DND-41 (cell line): ENCODE results near the gene LILRB3.
"Not testable (repeated sequence)": the region's sequence is repeated elsewhere in the genome, so short reads cannot be mapped to it uniquely, and the experiment has no call there.

Experiments
- ATAC-seq: fragments of 200-7000 bp; cut with Tn5 transposase; 3 replicates; pipeline ENCODE4 v1.9.1; 2021; ENCODE audit warnings: low read depth; ENCODE audit not compliant: insufficient read depth
- DNase-seq: peaks from one replicate; pipeline ENCODE4 v3.0.0-alpha.2; 2020
- H2AFZ ChIP-seq: 2 replicates; pipeline ENCODE4 v1.6.0; 2012; ENCODE audit warnings: low read depth, low read length
- H3K27ac ChIP-seq: 2 replicates; pipeline ENCODE4 v1.5.1; 2012; ENCODE audit warnings: low read length, inconsistent platforms
- H3K27me3 ChIP-seq: fragments of 200-600 bp; sonication (generic); 2 replicates; pipeline ENCODE4 v1.6.0; 2012; ENCODE audit warnings: low read length, mild to moderate bottlenecking, inconsistent platforms; ENCODE audit not compliant: insufficient read depth, poor library complexity
- H3K36me3 ChIP-seq: 2 replicates; pipeline ENCODE4 v1.5.1; 2012; ENCODE audit warnings: low read length, inconsistent platforms; ENCODE audit not compliant: insufficient read depth
- H3K4me1 ChIP-seq: 2 replicates; pipeline ENCODE4 v1.5.1; 2012; ENCODE audit warnings: mild to moderate bottlenecking, low read length; ENCODE audit not compliant: insufficient read depth
- H3K4me2 ChIP-seq: 2 replicates; pipeline ENCODE4 v1.6.0; 2012; ENCODE audit warnings: mild to moderate bottlenecking, moderate library complexity, low read length, inconsistent platforms; ENCODE audit not compliant: insufficient read depth
- H3K4me3 ChIP-seq, 2 experiments: fragments of 200-600 bp in 1 of 2; shearing (Covaris generic) in 1 of 2; 2 replicates each; pipeline ENCODE4 v1.5.1; 2012 to 2016; ENCODE audit warnings: inconsistent platforms in 2 of 2, low read length in 2 of 2, mild to moderate bottlenecking in 2 of 2, low read depth in 1 of 2, moderate library complexity in 1 of 2
- H3K79me2 ChIP-seq: 2 replicates; pipeline ENCODE4 v1.6.0; 2012; ENCODE audit warnings: low read length, inconsistent platforms; ENCODE audit not compliant: insufficient read depth
- H3K9ac ChIP-seq: 2 replicates; pipeline ENCODE4 v1.6.0; 2012; ENCODE audit warnings: low read depth, mild to moderate bottlenecking, inconsistent platforms, low read length, moderate library complexity
- H3K9me3 ChIP-seq: 2 replicates; pipeline ENCODE4 v1.5.1; 2012; ENCODE audit warnings: low read length, moderate library complexity, mild to moderate bottlenecking, inconsistent platforms; ENCODE audit not compliant: insufficient read depth, severe bottlenecking
- H4K20me1 ChIP-seq: 2 replicates; pipeline ENCODE4 v1.6.0; 2012; ENCODE audit warnings: low read length; ENCODE audit not compliant: insufficient read depth
- CTCF ChIP-seq: IDR thresholded peaks from 2 replicates; pipeline ENCODE4 v1.5.1; 2012; ENCODE audit warnings: borderline replicate concordance, low read length, moderate library complexity, mild to moderate bottlenecking; ENCODE audit not compliant: poor library complexity, severe bottlenecking; ENCODE audit errors: extremely low read depth
- EZH2 ChIP-seq: IDR thresholded peaks from 3 replicates; pipeline ENCODE4 v1.6.1; 2012; ENCODE audit warnings: borderline replicate concordance, low read depth, mild to moderate bottlenecking, moderate library complexity, low read length, inconsistent platforms; ENCODE audit not compliant: severe bottlenecking

Gene LILRB3

GRCh38 chr19:54173359-54173699, 49.5 kb downstream of the LILRB3 start:
- 0 out of 2 replicates have a peak, but pooled peaks cover 3% of the 10 kb centered on the region for H4K20me1 ChIP-seq
- peaks cover 2% of the 10 kb centered on the region for H3K4me1 ChIP-seq
- TF ChIP-seq EZH2 (no peak), CTCF (no peak)
- no peaks in the 10 kb centered on the region for H3K79me2 ChIP-seq
- DNase-seq (no peak), ATAC-seq (no peak)
- H3K36me3 ChIP-seq: peaks cover 11% of the 10 kb centered on the region
- no peaks in the 10 kb centered on the region for H3K27me3 ChIP-seq
- H3K9me3 ChIP-seq: no peaks in the 10 kb centered on the region
- no peak overlapping the region for H3K9ac ChIP-seq
- no peak overlapping the region for H3K4me3 ChIP-seq
- no peak overlapping the region for H3K27ac ChIP-seq
- no peak overlapping the region for H3K4me2 ChIP-seq
- H2AFZ ChIP-seq: no peak overlapping the region

GRCh38 chr19:54172471-54173358, 50.1 kb downstream of the LILRB3 start, which contains the start of gene TMC4:
Gene TMC4 (minus strand): TSS chr19:54173160. CDS start chr19:54173117, 43 bp downstream.
- Histone ChIP-seq H3K27me3 (no peaks in the 10 kb centered on the region), H3K79me2 (no peaks in the 10 kb centered on the region), H3K36me3 (peaks cover 6% of the 10 kb centered on the region; the same call in 1 of the 2 replicates), H3K27ac (no peak within 1 kb of the TSS), H3K4me3 (no peak within 1 kb of the TSS), H4K20me1 (0 out of 2 replicates have a peak, but pooled peaks cover 3% of the 10 kb centered on the region), H3K4me2 (no peak within 1 kb of the TSS), H3K4me1 (peaks cover 6% of the 10 kb centered on the region), H2AFZ (no peak within 1 kb of the TSS), H3K9ac (no peak within 1 kb of the TSS), H3K9me3 (no peaks in the 10 kb centered on the region)
- no peak for DNase-seq
- TF ChIP-seq CTCF: no peak
- TF ChIP-seq EZH2: no peak
- ATAC-seq: no peak

GRCh38 chr19:54171736-54172431, 50.9 kb downstream of the LILRB3 start:
- ATAC-seq, H3K4me3 ChIP-seq, H4K20me1 ChIP-seq, H3K4me2 ChIP-seq, H3K36me3 ChIP-seq, H3K9me3 ChIP-seq, H3K9ac ChIP-seq, DNase-seq, H3K4me1 ChIP-seq, H3K27me3 ChIP-seq, H2AFZ ChIP-seq, H3K27ac ChIP-seq, H3K79me2 ChIP-seq: not testable (repeated sequence)

GRCh38 chr19:54169149-54169740, 53.6 kb downstream of the LILRB3 start:
- Histone ChIP-seq H3K4me3 (no peak overlapping the region), H2AFZ (no peak overlapping the region), H4K20me1 (0 out of 2 replicates have a peak, but pooled peaks cover 3% of the 10 kb centered on the region), H3K9me3 (no peaks in the 10 kb centered on the region), H3K79me2 (no peaks in the 10 kb centered on the region), H3K9ac (no peak overlapping the region), H3K4me2 (no peak overlapping the region), H3K27ac (no peak overlapping the region), H3K4me1 (peaks cover 6% of the 10 kb centered on the region), H3K27me3 (no peaks in the 10 kb centered on the region), H3K36me3 (no peaks in the 10 kb centered on the region)
- no peak for ATAC-seq
- no peak for TF ChIP-seq EZH2
- no peak for TF ChIP-seq CTCF
- no peak for DNase-seq
